Measurements from ENCODE around the gene FAF1.

FAF1 gene

DNA sequence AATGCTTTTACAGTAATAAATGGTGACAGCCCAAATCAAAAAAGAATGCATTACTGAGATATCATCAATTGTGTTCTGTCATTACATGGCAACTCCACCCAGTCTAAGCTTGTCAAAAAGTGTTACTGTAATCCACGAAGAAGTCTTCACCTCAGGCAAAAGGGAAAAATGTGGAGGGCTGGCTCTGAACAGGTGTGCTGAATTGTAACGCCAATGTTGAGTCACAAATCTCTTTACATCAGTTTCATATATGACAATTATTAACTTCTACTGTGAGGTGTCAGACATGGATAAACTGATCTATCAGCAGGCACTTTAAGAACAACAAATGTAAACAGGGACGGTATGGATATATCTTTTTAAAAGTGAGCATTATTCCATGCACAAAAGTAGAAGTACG lies 438.4 kb downstream of the FAF1 start:
- no peak for DNase-seq (ENCODE audit: extremely low read depth in 1 of 2, low read depth in 1 of 2)

DNA sequence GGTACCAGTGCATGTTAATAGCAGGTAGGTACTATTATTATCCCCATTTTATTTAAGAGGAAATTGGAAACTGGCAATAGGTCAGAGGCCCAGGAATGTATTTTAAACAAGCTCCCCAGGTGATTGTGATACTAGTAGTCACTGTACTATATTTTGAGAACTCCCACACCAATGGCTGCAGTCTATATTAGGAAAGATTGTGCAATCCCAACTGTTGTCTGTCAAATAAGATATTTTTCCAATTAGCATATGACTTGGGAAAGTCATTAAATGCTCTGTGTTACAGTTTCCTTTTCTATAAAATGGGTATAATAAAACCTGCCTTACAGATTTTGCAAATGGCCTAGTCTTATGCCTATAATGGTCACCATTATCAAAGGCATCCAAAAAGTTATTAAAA lies 442.6 kb downstream of the FAF1 start:
- DNase-seq (ENCODE audit: extremely low read depth in 1 of 2, low read depth in 1 of 2), result no peak

DNA sequence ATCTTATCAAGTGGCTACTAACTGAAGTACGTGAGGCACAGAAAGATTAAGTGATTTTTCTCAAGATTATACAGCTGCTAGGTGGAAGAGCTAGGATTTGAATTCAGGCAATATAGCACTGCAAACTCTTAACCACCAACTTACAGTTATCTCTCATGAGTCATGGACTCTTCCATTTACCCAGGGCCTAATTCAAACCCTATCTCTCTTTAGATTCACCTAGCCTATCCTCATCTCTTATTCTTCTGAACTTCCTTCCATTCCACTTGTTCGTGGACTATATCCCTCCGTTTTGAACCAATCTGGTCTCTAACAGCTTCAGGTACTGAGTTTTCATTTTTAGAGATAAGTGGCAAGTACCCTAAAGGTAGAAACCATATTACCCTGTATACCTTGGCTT lies 444.0 kb downstream of the FAF1 start:
- DNase-seq (ENCODE audit: extremely low read depth in 1 of 2, low read depth in 1 of 2), result no peak

GRCh38 chr1:50508040-50508586 lies 452.0 kb downstream of the FAF1 start:
- no peak for DNase-seq (ENCODE audit: extremely low read depth in 1 of 2, low read depth in 1 of 2)

DNA sequence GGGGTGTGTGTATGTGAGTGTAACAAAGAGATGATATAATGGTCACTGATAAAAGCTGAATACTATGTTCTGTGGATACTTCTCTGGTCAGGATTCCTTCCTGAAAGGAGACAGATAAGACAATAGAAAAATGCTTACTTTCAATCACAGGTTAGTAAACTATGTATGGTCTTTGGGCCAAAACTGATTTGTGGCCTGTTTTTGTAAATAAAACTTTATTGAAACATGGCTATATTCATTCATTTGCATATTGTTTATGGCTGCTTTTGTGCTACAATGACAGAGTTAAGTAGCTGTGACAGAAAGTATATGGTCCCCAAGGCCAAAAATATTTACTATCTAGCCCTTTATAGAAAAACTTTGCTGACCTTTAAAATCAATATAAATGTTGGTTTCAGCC lies 454.6 kb downstream of the FAF1 start:
- no peak for DNase-seq (ENCODE audit: extremely low read depth in 1 of 2, low read depth in 1 of 2)

DNA sequence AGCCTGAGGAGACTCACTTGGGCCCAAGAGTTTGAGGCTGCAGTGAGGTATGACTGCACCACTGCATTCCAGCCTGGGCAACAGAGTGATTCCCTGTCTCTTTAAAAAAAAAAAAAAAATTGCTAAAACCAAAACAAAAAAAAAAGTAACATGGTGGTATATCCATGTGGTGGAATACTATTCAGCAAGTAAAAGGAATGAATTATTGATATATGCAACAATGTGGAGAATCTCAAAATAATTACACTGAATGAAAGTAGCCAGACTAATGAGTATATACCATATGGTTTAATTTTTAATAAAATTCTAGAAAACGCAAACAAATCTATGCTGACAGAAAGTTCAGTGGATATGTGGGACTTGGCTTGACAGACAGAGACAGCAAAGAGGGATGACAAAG lies 456.6 kb downstream of the FAF1 start:
- DNase-seq (ENCODE audit: extremely low read depth in 1 of 2, low read depth in 1 of 2), result no peak

DNA sequence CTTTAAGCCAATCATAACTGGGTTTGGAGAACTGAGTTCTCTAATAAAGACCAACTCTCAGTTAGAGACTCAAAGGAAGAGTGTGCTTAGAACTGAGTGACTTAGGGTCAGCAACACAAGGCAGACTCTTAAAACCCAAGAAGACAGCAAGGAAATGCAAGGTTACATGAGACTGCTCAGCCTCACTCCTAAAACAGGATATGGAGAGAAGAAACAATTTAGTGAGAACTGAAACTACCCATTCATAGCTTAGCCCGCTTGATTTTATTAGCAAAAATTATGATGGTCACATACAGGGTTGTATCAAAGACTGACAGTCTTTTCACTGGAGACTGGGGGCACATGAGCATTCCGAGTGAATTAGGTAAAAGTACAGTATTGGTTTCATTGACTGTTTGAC lies 457.9 kb downstream of the FAF1 start:
- DNase-seq (ENCODE audit: extremely low read depth in 1 of 2, low read depth in 1 of 2), result no peak

GRCh38 chr1:50497007-50497406 lies 463.1 kb downstream of the FAF1 start:
- no peak for DNase-seq (ENCODE audit: extremely low read depth in 1 of 2, low read depth in 1 of 2)

- no peak for DNase-seq (ENCODE audit: extremely low read depth in 1 of 2, low read depth in 1 of 2)
These were observed 466.4 kb downstream of the FAF1 start for GRCh38 chr1:50493710-50494109.

DNA sequence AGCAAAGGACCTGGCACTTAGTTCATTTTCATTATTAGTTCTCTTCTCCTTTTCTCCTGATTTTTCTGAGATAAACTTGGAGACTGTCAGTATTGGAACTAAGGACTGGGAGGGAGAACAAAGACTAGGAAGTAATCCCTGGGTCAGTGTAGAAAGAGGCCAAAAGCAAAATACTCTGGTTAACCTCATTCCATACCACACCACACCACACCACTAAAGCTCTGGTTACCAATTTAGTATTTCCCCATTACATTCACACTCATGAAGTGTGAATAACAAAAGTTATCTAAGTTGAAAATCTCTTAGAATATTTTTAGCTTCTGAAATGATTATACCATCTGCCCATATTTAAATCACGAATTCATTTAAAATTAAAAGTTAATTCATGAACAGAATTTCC lies 467.9 kb downstream of the FAF1 start:
- no peak for DNase-seq (ENCODE audit: extremely low read depth in 1 of 2, low read depth in 1 of 2)

GRCh38 chr1:50491142-50491541 lies 468.9 kb downstream of the FAF1 start:
- DNase-seq (ENCODE audit: extremely low read depth in 1 of 2, low read depth in 1 of 2), result no peak

GRCh38 chr1:50490640-50491039 lies 469.4 kb downstream of the FAF1 start:
- no peak for DNase-seq (ENCODE audit: extremely low read depth in 1 of 2, low read depth in 1 of 2)

GRCh38 chr1:50488876-50489275 lies 471.2 kb downstream of the FAF1 start:
- no peak for DNase-seq (ENCODE audit: extremely low read depth in 1 of 2, low read depth in 1 of 2)

DNA sequence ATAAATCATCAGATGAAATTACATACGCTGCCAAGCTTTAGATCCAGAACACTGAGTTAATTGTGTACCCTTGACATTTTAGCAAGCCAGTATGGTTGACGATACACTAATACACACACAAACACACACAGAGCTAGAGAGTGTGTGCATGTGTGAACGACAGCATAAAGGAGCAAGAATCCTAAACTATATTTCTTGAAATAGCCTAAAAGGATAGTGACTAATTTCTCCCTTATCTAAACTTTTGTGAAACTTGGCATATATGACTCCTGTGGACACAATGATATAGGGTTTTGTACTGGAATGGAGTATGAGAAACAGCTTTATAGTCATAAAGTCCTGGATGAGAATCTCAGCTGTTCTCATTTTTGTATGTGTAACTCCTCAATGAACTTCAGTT lies 471.7 kb downstream of the FAF1 start:
- no peak for DNase-seq (ENCODE audit: extremely low read depth in 1 of 2, low read depth in 1 of 2)

- no peak for DNase-seq (ENCODE audit: extremely low read depth in 1 of 2, low read depth in 1 of 2)
These were observed 472.3 kb downstream of the FAF1 start for GRCh38 chr1:50487725-50488124.

GRCh38 chr1:50481142-50481736 lies 478.8 kb downstream of the FAF1 start:
- DNase-seq (ENCODE audit: extremely low read depth in 1 of 2, low read depth in 1 of 2), result no peak

GRCh38 chr1:50476800-50477199 lies 483.3 kb downstream of the FAF1 start:
- DNase-seq (ENCODE audit: extremely low read depth in 1 of 2, low read depth in 1 of 2), result no peak

DNA sequence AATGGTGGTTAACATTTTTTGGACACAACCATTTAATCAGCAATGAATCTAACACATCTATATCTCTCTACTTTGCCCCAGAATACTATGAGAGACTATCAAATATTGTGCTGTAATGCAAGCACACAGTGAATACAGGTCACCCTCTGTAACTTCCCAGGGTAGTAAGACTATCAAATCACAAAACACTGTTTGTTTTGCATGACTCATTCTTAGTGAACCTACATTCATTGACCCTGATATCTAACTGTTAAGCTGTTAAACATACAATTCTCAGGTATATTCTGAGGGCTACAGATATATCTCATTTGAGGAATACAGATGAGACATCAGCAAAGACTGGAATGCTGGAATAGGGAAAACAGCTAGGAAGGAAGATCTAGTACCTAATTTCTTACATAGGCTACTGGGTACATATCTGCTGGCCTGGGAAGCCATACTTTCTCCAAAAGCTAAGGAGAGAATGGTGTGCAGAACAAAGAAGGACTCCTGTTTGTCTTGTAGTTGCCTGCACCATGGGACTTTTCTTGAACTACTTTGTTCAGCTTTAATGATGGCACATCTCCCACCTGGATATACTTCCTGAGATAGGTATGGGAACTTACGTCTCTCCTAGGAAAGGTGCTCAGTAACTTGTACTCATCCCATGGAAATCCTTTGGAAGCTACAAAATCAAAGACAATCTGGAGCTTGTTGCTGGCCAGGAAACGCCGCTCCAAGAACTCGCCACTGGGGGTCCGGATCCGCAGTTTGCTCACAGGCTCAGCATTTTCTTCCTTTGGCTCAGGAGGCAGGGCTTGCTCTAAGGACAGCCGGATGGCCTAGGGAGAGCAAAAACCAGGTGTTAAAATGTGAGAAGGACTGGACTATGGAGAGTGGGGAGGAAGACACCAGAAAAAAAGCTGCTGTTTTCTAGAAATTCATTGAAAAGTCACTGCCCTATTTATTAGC lies 484.9 kb downstream of the FAF1 start:
- DNase-seq (ENCODE audit: extremely low read depth in 1 of 2, low read depth in 1 of 2), result no peak

DNA sequence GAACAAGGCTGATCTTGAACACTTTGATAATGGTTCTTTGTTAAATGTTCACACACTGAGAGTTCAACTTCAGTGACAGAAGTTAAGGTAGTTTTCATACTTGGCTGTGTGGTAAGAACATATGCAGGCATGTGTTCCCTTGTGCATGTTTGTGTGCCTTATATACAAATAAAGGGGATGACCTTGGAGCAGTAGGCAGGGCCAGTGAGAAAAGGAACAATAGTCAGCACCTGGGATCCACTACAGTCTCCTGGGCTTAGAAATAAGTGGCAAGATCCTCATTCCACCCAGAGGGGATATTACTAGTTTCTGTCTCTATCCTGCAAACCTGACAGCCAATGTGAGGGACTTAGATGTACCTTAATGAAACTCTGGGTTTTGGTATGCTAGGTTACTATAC lies 486.6 kb downstream of the FAF1 start:
- no peak for DNase-seq (ENCODE audit: extremely low read depth in 1 of 2, low read depth in 1 of 2)

- DNase-seq (ENCODE audit: extremely low read depth in 1 of 2, low read depth in 1 of 2), result no peak
These were observed 488.1 kb downstream of the FAF1 start for GRCh38 chr1:50471967-50472366.

- DNase-seq (ENCODE audit: extremely low read depth in 1 of 2, low read depth in 1 of 2), result no peak
These were observed 497.1 kb downstream of the FAF1 start for GRCh38 chr1:50462964-50463363.

- DNase-seq (ENCODE audit: extremely low read depth in 1 of 2, low read depth in 1 of 2), result no peak
These were observed 501.6 kb downstream of the FAF1 start for GRCh38 chr1:50458507-50458906.
